A549 (cell line): Measurements from ENCODE around the gene HES6. TPM values are rescaled to one million over a fixed set of nuclear protein-coding genes. Genes with fewer than 3 reads are reported as not detected.

Experiments used
- ATAC-seq, 2 experiments: fragments of 200-7000 bp in 1 of 2; fragments of >200 bp in 1 of 2; cut with Nextera tagmentation in 1 of 2; cut with Tn5 transposase in 1 of 2; 3 replicates each; pipeline versions ENCODE4 v1.8.0 to v1.9.1; 2018 to 2020; ENCODE audit warnings: mild to moderate bottlenecking in 1 of 2, moderate library complexity in 1 of 2
- CTCF ChIA-PET: fragments of 300-600 bp; sonication (Branson Sonifier 250); formaldehyde crosslinking; extraction: SDS; loops from one replicate; lab custom pipeline; 2021; ENCODE audit warnings: antibody characterized with exemption, inconsistent platforms; lab: Yijun Ruan, JAX
- POLR2A ChIA-PET: fragments of 350-600 bp; formaldehyde crosslinking; extraction: SDS; loops from one replicate; lab custom pipeline; 2021; ENCODE audit warnings: antibody characterized with exemption, inconsistent platforms; lab: Yijun Ruan, JAX
- DNase-seq, 2 experiments: peaks; one replicate each; pipeline versions ENCODE4 v3.0.0 to v3.0.0-alpha.2; 2011 to 2016; ENCODE audit warnings: low read depth in 1 of 2, low spot score in 1 of 2
- FAIRE-seq: peaks from 2 replicates; lab custom pipeline; 2011; peaks lifted over from hg19 to GRCh38; lab: Jason Lieb, UNC
- H3K27ac ChIP-seq, 2 experiments: fragments of >200 bp; sonication (Bioruptor Twin); formaldehyde crosslinking; 3 replicates each; pipeline ENCODE4 v1.5.1; 2016 to 2017
- H3K4me1 ChIP-seq: fragments of >200 bp; sonication (Bioruptor Twin); formaldehyde crosslinking; 3 replicates; pipeline ENCODE4 v1.6.1; 2016
- H3K4me2 ChIP-seq: fragments of >200 bp; sonication (Bioruptor Twin); formaldehyde crosslinking; 3 replicates; pipeline ENCODE4 v1.6.1; 2016
- H3K4me3 ChIP-seq: fragments of >200 bp; sonication (Bioruptor Twin); formaldehyde crosslinking; 3 replicates; pipeline ENCODE4 v1.5.1; 2016
- H3K9me3 ChIP-seq: fragments of >200 bp; sonication (Bioruptor Twin); formaldehyde crosslinking; 3 replicates; pipeline ENCODE4 v1.6.1; 2016
- CBX2 ChIP-seq: fragments of 200-600 bp; sonication (generic); IDR thresholded peaks from 2 replicates; pipeline ENCODE4 v1.6.1; 2016; ENCODE audit warnings: low read depth, mild to moderate bottlenecking, borderline replicate concordance
- CEBPB ChIP-seq, 2 experiments: fragments of >200 bp in 1 of 2; sonication (Bioruptor Twin) in 1 of 2; formaldehyde crosslinking in 1 of 2; IDR thresholded peaks; 2 replicates each; pipeline ENCODE4 v1.6.1; 2012 to 2016
- E2F6 ChIP-seq: IDR thresholded peaks from 2 replicates; pipeline ENCODE4 v1.6.1; 2012; ENCODE audit warnings: low read depth, borderline replicate concordance
- HES2 ChIP-seq: fragments of >200 bp; sonication (Bioruptor Twin); formaldehyde crosslinking; IDR thresholded peaks from 2 replicates; pipeline ENCODE4 v1.6.1; 2016
- HMGXB4 ChIP-seq: fragments of 250-450 bp; sonication (Bioruptor Pico); IDR thresholded peaks from 2 replicates; pipeline ENCODE4 v1.5.0; 2021; ENCODE audit warnings: mild to moderate bottlenecking, moderate library complexity, borderline replicate concordance
- HOXB5 ChIP-seq: fragments of 250-450 bp; sonication (Bioruptor Pico); IDR thresholded peaks from 2 replicates; pipeline ENCODE4 v1.5.0; 2020; ENCODE audit warnings: mild to moderate bottlenecking, moderate library complexity
- JUNB ChIP-seq: fragments of >200 bp; sonication (Bioruptor Twin); formaldehyde crosslinking; IDR thresholded peaks from 2 replicates; pipeline ENCODE4 v1.6.1; 2016
- KDM5A ChIP-seq: fragments of 200-600 bp; sonication (generic); IDR thresholded peaks from 2 replicates; pipeline ENCODE4 v1.6.1; 2016; ENCODE audit warnings: antibody characterized with exemption, mild to moderate bottlenecking
- NFE2L2 ChIP-seq: fragments of 150-350 bp; conservative IDR thresholded peaks from 2 replicates; pipeline ENCODE4 v1.6.1; 2014; ENCODE audit warnings: low read length
- NPAS2 ChIP-seq: fragments of 250-450 bp; sonication (Bioruptor Pico); IDR thresholded peaks from 2 replicates; pipeline ENCODE4 v1.8.0; 2022; ENCODE audit warnings: mild to moderate bottlenecking, moderate library complexity, borderline replicate concordance
- PBX3 ChIP-seq: IDR thresholded peaks from 2 replicates; pipeline ENCODE4 v1.6.1; 2012
- POLR2AphosphoS2 ChIP-seq: conservative IDR thresholded peaks from 2 replicates; pipeline ENCODE4 v1.6.1; 2012; ENCODE audit warnings: low read length, improper control_type of control experiment, inconsistent platforms
- RARB ChIP-seq: fragments of 250-450 bp; sonication (Bioruptor Pico); IDR thresholded peaks from 2 replicates; pipeline ENCODE4 v1.8.0; 2021; ENCODE audit warnings: mild to moderate bottlenecking, moderate library complexity
- RCOR1 ChIP-seq: fragments of 150-350 bp; IDR thresholded peaks from 2 replicates; pipeline ENCODE4 v1.6.1; 2014; ENCODE audit warnings: antibody characterized with exemption, low read length, low read depth
- RFX5 ChIP-seq: fragments of 450-650 bp; IDR thresholded peaks from 2 replicates; pipeline ENCODE4 v1.7.1; 2014; ENCODE audit warnings: antibody characterized with exemption, mild to moderate bottlenecking, moderate library complexity
- SMC3 ChIP-seq: fragments of >200 bp; sonication (Bioruptor Twin); formaldehyde crosslinking; IDR thresholded peaks from 3 replicates; pipeline ENCODE4 v1.6.1; 2018; ENCODE audit warnings: inconsistent platforms
- SREBF2 ChIP-seq: fragments of 450-650 bp; IDR thresholded peaks from 2 replicates; pipeline ENCODE4 v1.6.1; 2014; ENCODE audit warnings: mild to moderate bottlenecking, moderate library complexity
- TFCP2L1 ChIP-seq: fragments of 250-450 bp; sonication (Bioruptor Pico); IDR thresholded peaks from 2 replicates; pipeline ENCODE4 v1.5.0; 2021; ENCODE audit warnings: mild to moderate bottlenecking
- ZFP36 ChIP-seq: fragments of 450-650 bp; IDR thresholded peaks from 2 replicates; pipeline ENCODE4 v1.6.1; 2014; ENCODE audit warnings: borderline replicate concordance; ENCODE audit not compliant: partially characterized antibody
- ZNF302 ChIP-seq: fragments of 250-450 bp; sonication (Bioruptor Pico); IDR thresholded peaks from 2 replicates; pipeline ENCODE4 v1.9.0; 2021; ENCODE audit warnings: inconsistent platforms, mild to moderate bottlenecking, moderate library complexity
- WGBS: methylation state at CpG from one replicate; pipeline ENCODE4 v1.1.6; 2017; ENCODE audit errors: missing lambda C conversion rate; 5-methylcytosine and 5-hydroxymethylcytosine counted together
- polyA plus RNA-seq, 4 experiments: library from polyadenylated mRNA; depleted of rRNA in 3 of 4; stranded (reverse); fragments of >200 nt; fragmentation: RNase III in 1 of 4; extraction: RNeasy Plus Mini Kit Qiagen cat#74134 plus additional on column Dnase treatment in 1 of 4; gene quantifications; 2 replicates in 3 of 4; 3 replicates in 1 of 4; pipeline ENCODE4 v1.2.3, GENCODE V29; 2011 to 2017

The HES6 gene
- polyA plus RNA-seq, 2 of the 4 experiments (the other 2 are of a cell fraction): 5.4 to 7.5 TPM

- Histone ChIP-seq H3K27ac (no peak overlapping the region), H3K9me3 (no peaks in the 10 kb centered on the region), H3K4me2 (no peak overlapping the region), H3K4me3 (no peak overlapping the region), H3K4me1 (no peaks in the 10 kb centered on the region)
- ATAC-seq (no peak), DNase-seq (no peak), FAIRE-seq (no peak)
- TF ChIP-seq HMGXB4 (CRISPR knock-in tag) (no peak), RARB (CRISPR knock-in tag) (no peak), E2F6 (no peak), PBX3 (no peak), RCOR1 (no peak), CEBPB (IDR thresholded peaks at IDR 0.05) (no peak), HOXB5 (CRISPR knock-in tag) (no peak), SMC3 (no peak), CBX2 (no peak), RFX5 (no peak), NFE2L2 (no peak), ZNF302 (CRISPR knock-in tag) (no peak), HES2 (no peak), KDM5A (no peak), POLR2AphosphoS2 (no peak)
- WGBS: 62% methylated on average over 4 of the region's 4 CpGs
- CTCF ChIA-PET: no interaction called here
- POLR2A ChIA-PET: interaction anchor here (0.6 kb wide), 1 partner anchor 57 kb away, joined by 3 read pairs; no protein-coding TSS in a partner anchor
Measured at GRCh38 chr2:238228700-238229099, 11.1 kb downstream of the HES6 start.

- ATAC-seq (no peak; a peak in 1 of 6 replicates), DNase-seq (no peak), FAIRE-seq (no peak)
- Histone ChIP-seq H3K27ac (no peak overlapping the region), H3K4me1 (no peaks in the 10 kb centered on the region), H3K9me3 (no peaks in the 10 kb centered on the region), H3K4me2 (no peak overlapping the region), H3K4me3 (no peak overlapping the region)
- TF ChIP-seq NPAS2 (CRISPR knock-in tag): no peak
- no peak for TF ChIP-seq HOXB5 (CRISPR knock-in tag)
- no peak for TF ChIP-seq TFCP2L1
- TF ChIP-seq SREBF2: no peak
- ChIA-PET POLR2A (interaction anchor here (0.9 to 1.5 kb wide), 2 partner anchors 12 to 13 kb away, joined by 3 read pairs; partner anchors contain the start of gene HES6), CTCF (interaction anchor here (0.9 kb wide), 1 partner anchor 11 kb away, joined by 3 read pairs; no protein-coding TSS in a partner anchor)
- WGBS: 71% methylated on average over 10 of the region's 11 CpGs
Measured at GRCh38 chr2:238227587-238228032, 12.2 kb downstream of the HES6 start.

GRCh38 chr2:238226698-238227586 lies 12.9 kb downstream of the HES6 start:
- ChIA-PET CTCF (no interaction called here), POLR2A (interaction anchor here (0.9 to 1.5 kb wide), 2 partner anchors 12 to 13 kb away, joined by 3 read pairs; partner anchors contain the start of gene HES6)
- no peaks in the 10 kb centered on the region for H3K9me3 ChIP-seq
- no peak; a peak in 1 of 6 replicates for ATAC-seq
- no peak for FAIRE-seq
- WGBS: 71% methylated on average over 8 of the region's 8 CpGs
- TF ChIP-seq ZFP36: peak; percentile 18
- no peak for TF ChIP-seq JUNB
- no peaks in the 10 kb centered on the region for H3K4me1 ChIP-seq
- H3K4me3 ChIP-seq: no peak overlapping the region
- DNase-seq: no peak
- H3K27ac ChIP-seq: no peak overlapping the region
- H3K4me2 ChIP-seq: no peak overlapping the region
